GM19452 (cell line): ENCODE measurements around the gene MKI67.
A peak's percentile ranks its signal among the peaks of the same experiment; 100 is the strongest.

Experiments
- ATAC-seq: cut with Tn5 transposase; IDR thresholded peaks from one replicate; pipeline ENCODE4 v1.9.1; 2021; ENCODE audit not compliant: unreplicated experiment

Gene MKI67

GRCh38 chr10:128056303-128057050 lies 69.7 kb downstream of the MKI67 start:
- no peak for ATAC-seq

GRCh38 chr10:128055061-128055868 lies 71.0 kb downstream of the MKI67 start:
- no peak for ATAC-seq

- no peak for ATAC-seq
Measured at GRCh38 chr10:128054163-128054970, 71.9 kb downstream of the MKI67 start.

GRCh38 chr10:128053356-128053755 lies 72.9 kb downstream of the MKI67 start:
- no peak for ATAC-seq

GRCh38 chr10:128052696-128053095 lies 73.5 kb downstream of the MKI67 start:
- no peak for ATAC-seq

- no peak for ATAC-seq
Measured at GRCh38 chr10:128051548-128051947, 74.7 kb downstream of the MKI67 start.

- no peak for ATAC-seq
Measured at GRCh38 chr10:128050936-128051335, 75.3 kb downstream of the MKI67 start.

GRCh38 chr10:128050121-128050516 lies 76.1 kb downstream of the MKI67 start:
- no peak for ATAC-seq

GRCh38 chr10:128049226-128050120 lies 76.8 kb downstream of the MKI67 start:
- ATAC-seq: no peak

GRCh38 chr10:128048819-128049210 lies 77.4 kb downstream of the MKI67 start:
- no peak for ATAC-seq

GRCh38 chr10:128047991-128048818 lies 78.0 kb downstream of the MKI67 start:
- peak; percentile 37 for ATAC-seq

- ATAC-seq: peak; percentile 98
Measured at GRCh38 chr10:128047351-128047750, 78.9 kb downstream of the MKI67 start.

GRCh38 chr10:128046953-128047290 lies 79.3 kb downstream of the MKI67 start:
- ATAC-seq: peak; percentile 1
